Lung (tissue), 12 donors: Measurements from ENCODE around the gene RRP8. TPM values are rescaled to one million over a fixed set of nuclear protein-coding genes. Genes with fewer than 3 reads are reported as not detected.

ENCODE experiments used
- ATAC-seq: fragments of 200-7000 bp; cut with Tn5 transposase; one replicate; pipeline ENCODE4 v1.9.1; 2020; ENCODE audit warnings: moderate number of reproducible peaks; ENCODE audit not compliant: insufficient read depth, low FRiP score
- DNase-seq, 3 donors: peaks; one replicate each; pipeline ENCODE4 v3.0.0-alpha.2; 2013 to 2017
- H3K27ac ChIP-seq, 2 donors: one replicate each; pipeline ENCODE4 v1.5.1; 2013; ENCODE audit warnings: mild to moderate bottlenecking in 2 of 2, moderate library complexity in 2 of 2, control low read depth in 1 of 2, inconsistent platforms in 1 of 2, low read depth in 1 of 2, low read length in 1 of 2
- H3K27me3 ChIP-seq, 3 donors: one replicate each; pipeline ENCODE4 v1.5.1; 2013; ENCODE audit warnings: low read length in 2 of 3; ENCODE audit not compliant: control insufficient read depth in 3 of 3, insufficient read depth in 3 of 3
- H3K36me3 ChIP-seq, 4 donors: one replicate each; pipeline ENCODE4 v1.5.1; 2013; ENCODE audit warnings: low read length in 4 of 4, mild to moderate bottlenecking in 1 of 4, moderate library complexity in 1 of 4; ENCODE audit not compliant: control insufficient read depth in 4 of 4, insufficient read depth in 4 of 4
- H3K4me1 ChIP-seq, 5 donors: one replicate each; pipeline ENCODE4 v1.5.1; 2013; ENCODE audit warnings: low read length in 5 of 5, mild to moderate bottlenecking in 2 of 5, moderate library complexity in 1 of 5; ENCODE audit not compliant: control insufficient read depth in 5 of 5, insufficient read depth in 5 of 5
- H3K4me3 ChIP-seq: one replicate; pipeline ENCODE4 v1.5.1; 2013; ENCODE audit warnings: mild to moderate bottlenecking, control low read depth, moderate library complexity
- H3K9ac ChIP-seq, 2 donors: one replicate each; pipeline ENCODE4 v1.5.1; 2013; ENCODE audit warnings: low read length in 2 of 2, control low read depth in 1 of 2; ENCODE audit not compliant: insufficient read depth in 1 of 2
- H3K9me3 ChIP-seq, 4 donors: one replicate each; pipeline ENCODE4 v1.5.1; 2013; ENCODE audit warnings: low read length in 3 of 4, mild to moderate bottlenecking in 1 of 4, moderate library complexity in 1 of 4; ENCODE audit not compliant: control insufficient read depth in 4 of 4, insufficient read depth in 3 of 4
- WGBS, 2 donors: extraction: QIAGEN DNeasy Blood & Tissue Kit; methylation state at CpG; one replicate each; pipeline ENCODE4 v1.1.7; 2013; 5-methylcytosine and 5-hydroxymethylcytosine counted together
- polyA plus RNA-seq, 2 donors: library from polyadenylated mRNA; stranded (reverse); fragments of 200-250 nt; gene quantifications; one replicate each; pipeline ENCODE4 v1.2.1, GENCODE V29; 2013
- total RNA-seq, 2 donors: library from RNA; depleted of rRNA in 1 of 2; stranded (reverse); fragments of >200 nt in 1 of 2; gene quantifications; one replicate each; pipeline ENCODE4 v1.2.1, GENCODE V29; 2014 to 2021
- TF ChIP-seq, protein P1 (sequence below): IDR thresholded peaks from 2 replicates; pipeline ENCODE4 v1.5.1; 2012; ENCODE audit warnings: mild to moderate bottlenecking; ENCODE audit errors: control extremely low read depth, extremely low read depth
- donor health status: control.
- donor health status: control.
- donor health status: Bipolar disorder and iron deficiency.
- donor health status: healthy.
- donor health status: DM: yes; HTN: yes; CAD: no.

The RRP8 gene
- total and polyA plus RNA-seq, 4 donors, result 15.0 to 19.1 (median 16.8) TPM

DNA sequence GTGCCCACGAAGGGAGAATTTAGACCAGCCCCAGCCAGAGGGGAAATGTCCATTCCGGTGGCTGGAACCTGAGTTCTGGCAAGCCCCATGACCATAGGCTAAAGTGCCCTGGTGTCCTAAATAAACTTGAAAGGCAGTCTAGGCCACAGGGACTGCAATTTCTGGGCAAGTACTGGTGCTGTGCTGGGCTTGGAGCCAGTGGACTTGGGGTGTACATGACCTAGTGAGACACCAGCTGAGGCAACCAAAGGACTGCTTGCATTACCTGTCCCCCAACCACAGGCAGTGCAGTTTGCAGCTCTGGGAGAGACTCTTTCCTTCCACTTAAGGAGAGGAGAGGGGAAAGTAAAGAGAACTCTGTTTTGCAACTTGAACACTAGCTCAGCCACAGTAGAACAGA is 23.7 kb downstream of the RRP8 start:
- Histone ChIP-seq H3K9ac (no peak overlapping the region), H3K27me3 (no peaks in the 10 kb centered on the region), H3K27ac (no peak overlapping the region), H3K4me3 (no peak overlapping the region), H3K36me3 (peaks cover 0 to 5% (median 4%) of the 10 kb centered on the region in 4 donors), H3K4me1 (peaks cover 0 to 27% (median 3%) of the 10 kb centered on the region in 5 donors), H3K9me3 (peaks cover 0 to 3% (median 0%) of the 10 kb centered on the region in 4 donors)
- TF ChIP-seq, protein P1, sequence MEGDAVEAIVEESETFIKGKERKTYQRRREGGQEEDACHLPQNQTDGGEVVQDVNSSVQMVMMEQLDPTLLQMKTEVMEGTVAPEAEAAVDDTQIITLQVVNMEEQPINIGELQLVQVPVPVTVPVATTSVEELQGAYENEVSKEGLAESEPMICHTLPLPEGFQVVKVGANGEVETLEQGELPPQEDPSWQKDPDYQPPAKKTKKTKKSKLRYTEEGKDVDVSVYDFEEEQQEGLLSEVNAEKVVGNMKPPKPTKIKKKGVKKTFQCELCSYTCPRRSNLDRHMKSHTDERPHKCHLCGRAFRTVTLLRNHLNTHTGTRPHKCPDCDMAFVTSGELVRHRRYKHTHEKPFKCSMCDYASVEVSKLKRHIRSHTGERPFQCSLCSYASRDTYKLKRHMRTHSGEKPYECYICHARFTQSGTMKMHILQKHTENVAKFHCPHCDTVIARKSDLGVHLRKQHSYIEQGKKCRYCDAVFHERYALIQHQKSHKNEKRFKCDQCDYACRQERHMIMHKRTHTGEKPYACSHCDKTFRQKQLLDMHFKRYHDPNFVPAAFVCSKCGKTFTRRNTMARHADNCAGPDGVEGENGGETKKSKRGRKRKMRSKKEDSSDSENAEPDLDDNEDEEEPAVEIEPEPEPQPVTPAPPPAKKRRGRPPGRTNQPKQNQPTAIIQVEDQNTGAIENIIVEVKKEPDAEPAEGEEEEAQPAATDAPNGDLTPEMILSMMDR, result no peak
- ATAC-seq, result no peak
- no peak for DNase-seq
- 89 to 96% methylated on average over 2 of the region's 2 CpGs for WGBS, 2 donors

DNA sequence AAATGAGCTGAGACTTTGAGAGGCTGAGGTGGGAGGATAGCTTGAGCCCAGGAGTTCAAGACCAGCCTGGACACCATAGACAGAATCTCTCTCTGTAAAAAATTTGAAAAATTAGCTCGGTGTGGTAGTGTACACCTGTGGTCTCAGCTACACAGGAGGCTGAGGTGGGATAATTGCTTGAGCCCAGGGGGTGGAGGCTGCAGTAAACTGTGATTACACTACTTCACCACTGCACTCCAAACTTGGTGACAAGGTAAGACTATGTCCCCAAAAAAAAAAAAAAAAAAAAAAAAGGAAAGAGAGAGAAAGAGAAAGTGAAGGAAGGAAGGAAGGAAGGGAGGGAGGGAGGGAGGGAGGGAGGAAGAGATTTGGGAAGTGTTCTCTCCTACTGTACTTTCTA is 25.3 kb downstream of the RRP8 start:
- no peak overlapping the region for H3K27ac ChIP-seq
- no peaks in the 10 kb centered on the region for H3K27me3 ChIP-seq
- H3K4me1 ChIP-seq, result peaks cover 0 to 27% (median 3%) of the 10 kb centered on the region in 5 donors
- DNase-seq (no peak), ATAC-seq (no peak)
- WGBS, 2 donors, result 90 to 94% methylated on average over 1 of the region's 1 CpG
- no peak overlapping the region for H3K9ac ChIP-seq
- no peaks in the 10 kb centered on the region for H3K9me3 ChIP-seq
- H3K4me3 ChIP-seq, result no peak overlapping the region
- TF ChIP-seq, protein P1, result no peak
- H3K36me3 ChIP-seq, result peaks cover 0 to 5% (median 4%) of the 10 kb centered on the region in 4 donors

DNA sequence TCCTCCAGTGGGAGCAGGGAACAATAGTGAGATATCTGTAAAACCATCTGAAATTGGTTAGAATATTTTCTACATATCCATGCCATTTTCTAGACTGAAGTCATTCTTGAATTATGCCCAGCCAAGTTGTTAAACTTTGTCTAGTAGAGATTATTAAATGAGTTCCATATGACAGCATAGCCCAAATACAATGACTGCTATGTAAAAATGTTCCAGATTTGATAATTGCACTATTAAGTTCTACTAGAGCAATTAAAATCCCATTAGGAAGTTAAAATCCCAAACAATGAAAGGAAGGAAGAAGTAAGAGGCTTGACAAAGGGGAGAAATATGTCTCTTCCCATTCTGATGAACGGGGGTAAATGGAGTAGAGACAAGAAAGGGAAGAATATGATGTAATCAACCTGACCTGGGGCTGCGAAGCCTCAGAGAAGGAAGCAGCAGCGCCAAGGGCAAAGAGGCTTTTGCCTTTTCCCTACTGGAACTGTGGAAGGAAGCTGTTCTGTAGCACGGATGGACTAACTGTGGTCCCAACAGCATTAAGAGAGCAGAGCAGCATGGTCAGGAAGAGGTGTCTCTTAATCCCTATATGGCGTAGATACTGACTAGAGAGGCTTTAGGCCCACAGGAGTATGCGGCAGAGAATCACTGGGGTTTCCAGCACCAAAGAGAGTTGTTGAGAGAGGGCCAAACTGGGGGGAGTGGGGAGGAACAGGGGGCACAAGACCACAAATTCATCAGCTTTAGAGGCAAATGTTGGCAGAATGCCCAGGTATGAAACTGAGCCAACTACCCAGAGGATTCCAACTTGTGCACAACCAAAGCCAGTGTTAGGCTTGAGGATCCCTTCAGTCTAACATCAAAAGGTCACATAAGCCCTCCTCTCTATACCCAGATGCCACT is 26.7 kb downstream of the RRP8 start:
- DNase-seq (peak; percentile 90 to 95 (median 95)), ATAC-seq (no peak)
- Histone ChIP-seq H3K36me3 (peaks cover 0 to 5% (median 4%) of the 10 kb centered on the region in 4 donors), H3K27ac (peak overlapping the region; percentile 54 to 75), H3K4me3 (no peak overlapping the region), H3K4me1 (peaks cover 0 to 27% (median 3%) of the 10 kb centered on the region in 5 donors), H3K9ac (peak overlapping the region in 1 of 2 donors; percentile 36), H3K27me3 (peaks cover 0 to under 1% (median 0%) of the 10 kb centered on the region in 3 donors), H3K9me3 (no peaks in the 10 kb centered on the region)
- WGBS, 2 donors, result 12 to 30% methylated on average over 5 to 6 of the region's 6 CpGs
- TF ChIP-seq, protein P1, result no peak
